ENCODE results near the gene ANKRD44.

The ANKRD44 gene

DNA sequence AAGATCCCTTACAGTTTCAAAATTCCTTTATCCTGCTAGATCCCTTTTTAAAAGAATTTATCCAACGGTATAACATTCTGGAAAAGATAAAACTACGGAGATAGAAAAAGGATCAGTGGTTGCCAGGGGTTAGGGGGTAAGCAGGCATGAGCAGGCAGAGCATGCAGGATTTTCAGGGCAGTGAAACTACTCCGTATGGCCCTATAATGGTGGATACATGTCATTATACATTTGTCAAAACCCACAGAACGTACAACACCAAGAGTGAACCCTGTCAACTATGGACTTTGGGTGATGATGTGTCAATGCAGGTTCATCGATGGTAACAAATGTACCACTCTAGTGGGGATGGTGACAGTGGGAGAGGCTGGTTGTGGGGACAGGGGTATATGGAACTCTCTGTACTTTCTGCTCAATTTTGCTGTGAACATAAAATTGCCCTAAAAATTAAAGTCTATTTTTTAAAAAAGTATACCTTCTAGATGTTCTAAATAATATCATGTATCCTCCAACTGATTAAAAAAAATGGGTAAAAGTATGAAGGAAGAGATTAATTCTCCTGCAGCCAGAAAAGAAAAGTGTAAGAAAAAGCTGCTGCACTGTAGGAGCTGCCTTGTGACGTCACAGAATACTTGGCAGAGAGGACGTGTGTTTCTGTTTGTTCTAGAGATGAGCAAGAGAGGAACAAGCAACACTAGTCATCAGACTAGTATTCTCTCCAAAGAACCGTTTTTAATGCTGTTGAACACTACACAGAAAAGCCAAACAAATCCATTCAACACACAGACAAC lies 23.6 kb downstream of the ANKRD44 start:
- no peak for DNase-seq

DNA sequence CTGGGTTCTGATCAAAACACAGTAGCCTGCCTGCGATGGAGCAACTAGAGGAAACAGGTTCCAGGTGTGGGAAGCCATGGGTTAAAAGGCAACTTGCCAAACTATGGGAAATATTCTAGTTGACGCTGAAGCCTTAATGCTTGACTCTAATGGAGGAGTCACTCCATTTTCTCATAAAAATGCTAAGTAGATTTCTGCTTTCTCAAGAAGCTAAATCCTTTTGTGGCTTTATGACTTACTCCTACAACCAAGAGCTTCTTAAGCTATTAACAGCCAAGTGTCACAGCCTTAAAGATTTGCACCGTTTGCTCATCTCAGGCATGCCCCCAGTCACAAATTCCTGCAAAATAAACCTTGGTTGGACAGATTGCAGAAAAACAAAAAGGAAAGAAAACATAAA lies 25.2 kb downstream of the ANKRD44 start:
- no peak for DNase-seq

DNA sequence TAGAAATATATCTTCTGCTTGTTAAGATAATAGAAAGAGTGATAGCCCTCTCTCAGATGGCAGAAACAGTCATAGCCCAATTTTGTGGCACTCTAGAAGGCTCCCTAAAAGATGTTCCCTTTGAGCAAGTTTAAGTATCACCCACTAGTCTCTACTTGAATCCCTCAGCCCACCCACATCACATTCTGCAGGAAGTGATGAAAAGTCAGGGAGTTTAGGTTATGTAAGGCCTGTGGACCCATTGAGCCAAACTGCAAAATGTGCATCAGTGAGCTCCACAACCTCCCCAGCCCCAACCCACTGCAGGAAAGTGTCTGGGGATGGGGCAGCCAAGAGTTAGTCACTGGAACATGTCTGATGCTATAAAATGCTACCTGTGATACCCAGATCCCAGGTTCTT lies 25.6 kb downstream of the ANKRD44 start:
- no peak for DNase-seq

DNA sequence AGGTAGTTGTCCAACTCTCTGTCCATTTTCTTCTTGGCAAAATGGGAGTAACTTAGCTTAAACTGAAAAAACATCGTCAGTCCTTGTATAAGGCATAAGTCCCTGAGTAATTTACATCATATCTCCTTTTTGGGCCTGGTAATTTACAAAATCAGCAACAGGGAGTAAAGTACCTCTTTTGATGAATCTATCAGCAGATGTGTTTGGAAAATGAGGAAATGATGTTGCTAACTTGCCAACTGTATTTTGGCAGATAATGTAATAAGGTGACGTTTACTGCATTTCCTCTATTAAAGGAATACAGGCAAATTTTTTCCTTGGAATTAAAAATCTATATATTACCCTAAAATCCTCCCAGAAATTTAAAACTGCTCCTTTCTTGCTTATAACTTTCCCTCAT lies 29.2 kb downstream of the ANKRD44 start:
- DNase-seq: no peak

DNA sequence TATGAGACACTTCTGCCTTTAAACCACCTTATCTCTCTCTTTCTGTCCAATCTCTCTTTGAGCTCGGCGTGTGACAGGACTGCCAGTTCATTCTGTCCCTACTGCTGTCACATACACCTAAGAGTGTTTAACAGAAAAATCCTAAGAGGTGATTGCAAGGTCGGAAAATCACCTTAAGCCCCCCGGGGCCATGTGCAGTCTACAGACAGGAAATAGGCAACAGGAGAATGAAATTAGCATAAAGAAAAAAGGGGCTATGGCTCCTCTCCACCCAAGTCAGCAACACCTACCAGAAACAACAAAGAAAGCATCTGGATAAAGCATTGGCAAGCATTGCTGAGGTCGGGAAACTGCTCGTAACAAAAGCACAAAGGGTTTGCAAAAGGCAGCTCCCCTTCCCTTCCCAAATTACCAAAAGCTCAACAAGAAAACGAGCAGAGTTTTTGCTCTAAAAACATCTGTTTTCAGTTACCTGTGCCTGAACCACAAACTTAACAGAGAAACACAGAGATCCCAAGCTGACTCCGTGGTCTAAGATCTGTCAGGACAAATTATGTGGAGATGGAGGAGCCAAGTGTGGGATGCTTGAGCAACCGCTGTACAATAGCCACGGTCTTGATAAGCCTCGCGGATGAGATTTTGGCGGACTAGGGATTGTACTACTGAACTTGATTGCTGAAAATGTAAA lies 30.4 kb downstream of the ANKRD44 start:
- DNase-seq: no peak

DNA sequence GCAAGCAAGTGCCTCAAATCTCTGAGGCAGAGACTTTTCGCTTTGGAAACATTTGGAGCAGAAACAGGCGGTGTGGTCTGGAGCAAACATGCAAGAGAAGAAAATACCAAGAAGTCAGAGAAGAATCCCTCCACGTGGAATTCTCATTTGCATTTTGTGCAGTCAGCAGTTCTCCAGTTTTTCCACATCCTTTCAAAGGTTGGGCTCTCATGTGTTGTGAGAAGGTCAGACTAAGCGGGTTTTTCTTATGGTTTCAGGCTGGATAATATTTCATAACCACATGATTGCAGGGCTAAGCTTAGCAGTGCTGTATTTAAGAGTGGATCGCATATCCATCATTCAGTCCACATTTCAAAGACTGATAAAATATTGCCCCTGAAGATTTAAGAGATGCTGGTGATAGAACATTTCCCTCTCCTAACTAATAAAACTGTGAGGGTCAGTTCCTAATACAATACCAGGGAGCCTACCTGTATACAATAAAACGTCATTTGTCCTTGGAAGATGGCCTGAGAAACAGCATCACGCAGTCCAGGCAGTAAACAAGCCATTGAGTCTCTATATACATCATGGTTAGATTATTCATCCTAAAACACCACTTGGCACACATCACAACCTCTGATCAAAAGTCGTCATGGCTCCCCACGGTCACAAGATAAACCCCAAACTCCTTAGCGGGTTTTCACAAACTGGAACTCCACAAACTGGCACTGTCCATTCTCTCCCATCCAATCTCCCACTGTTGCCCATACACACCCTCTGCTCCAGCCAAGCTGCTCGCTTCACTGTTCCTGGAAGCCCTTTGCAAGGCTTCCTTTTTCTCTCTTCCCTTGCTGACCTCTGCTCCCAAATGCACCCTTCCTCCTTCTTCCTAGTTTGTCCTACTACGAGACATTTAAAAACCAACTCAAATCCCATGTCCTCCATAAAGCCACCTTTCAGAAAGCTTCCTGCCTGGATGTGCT lies 31.5 kb downstream of the ANKRD44 start:
- no peak for DNase-seq

DNA sequence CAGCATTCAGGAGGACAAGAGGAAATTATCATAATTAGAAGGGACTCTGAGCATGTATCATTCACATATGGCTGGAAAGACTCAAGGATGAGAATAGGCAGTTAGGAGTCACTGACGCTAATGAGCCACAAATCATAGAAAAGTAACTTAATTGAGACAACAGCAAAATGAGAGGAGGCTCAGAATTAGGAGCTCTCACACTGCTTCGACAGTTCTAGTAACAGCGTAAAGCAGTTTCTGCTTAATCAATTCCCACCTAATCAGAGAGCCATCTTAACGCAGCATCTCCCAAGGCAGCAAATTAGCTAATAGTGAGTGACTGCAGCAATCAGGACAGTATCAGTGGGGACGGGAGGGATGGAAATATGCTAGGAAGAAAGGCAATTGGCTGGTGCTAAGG lies 32.8 kb downstream of the ANKRD44 start:
- no peak for DNase-seq

DNA sequence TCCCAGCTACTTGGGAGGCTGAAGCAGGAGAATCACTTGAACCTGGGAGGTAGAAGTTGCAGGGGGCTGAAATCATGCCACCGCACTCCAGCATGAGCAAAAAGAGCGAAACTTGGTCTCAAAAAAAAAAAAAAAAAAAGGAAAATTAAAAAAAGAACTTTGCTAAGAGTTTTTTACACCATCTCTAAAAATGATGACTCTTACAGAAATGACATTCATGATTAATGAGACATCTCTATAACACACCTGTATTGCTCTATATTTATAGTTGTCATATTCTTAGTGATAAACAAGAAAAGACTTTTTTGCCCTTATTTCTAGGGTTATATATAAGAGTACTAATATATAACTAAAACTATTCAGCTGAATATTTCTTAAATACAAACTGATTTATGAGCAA lies 34.4 kb downstream of the ANKRD44 start:
- no peak for DNase-seq

DNA sequence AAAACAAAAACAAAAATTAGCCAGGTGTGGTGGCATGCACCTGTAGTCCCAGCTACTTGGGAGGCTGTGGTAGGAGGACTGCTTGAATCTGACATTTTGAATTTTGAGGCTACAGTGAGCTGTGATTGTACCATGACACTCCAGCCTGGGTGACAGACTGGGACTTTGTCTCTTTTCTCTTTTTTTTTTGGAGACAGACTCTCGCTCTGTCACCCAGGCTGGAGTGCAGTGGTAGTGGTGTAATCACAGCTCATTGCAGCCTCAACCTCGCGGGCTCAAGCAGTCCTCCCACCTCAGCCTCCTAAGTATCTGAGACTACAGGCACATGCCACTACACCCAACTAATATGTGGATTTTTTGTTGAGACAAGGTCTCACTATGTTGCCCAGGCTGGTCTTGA lies 35.6 kb downstream of the ANKRD44 start:
- no peak for DNase-seq

DNA sequence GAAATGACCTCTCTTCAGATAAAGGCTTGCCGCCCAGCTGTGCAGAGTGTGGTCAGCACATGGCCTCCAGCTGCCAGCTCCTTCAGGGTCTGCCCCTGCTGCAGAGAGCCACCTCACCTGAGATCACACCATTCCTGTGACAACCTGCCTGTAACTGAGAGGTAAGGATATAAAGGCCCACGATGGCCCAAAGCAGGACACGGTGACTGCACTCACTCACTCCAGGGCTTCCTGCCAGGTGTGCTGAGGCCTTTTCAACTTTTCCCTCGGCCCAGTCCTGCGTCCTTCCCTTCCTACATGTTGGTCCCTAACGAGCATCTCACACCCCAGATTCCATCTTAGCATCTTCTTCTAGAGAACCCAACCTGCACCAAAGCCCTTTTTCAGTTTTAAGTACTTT lies 36.2 kb downstream of the ANKRD44 start:
- no peak for DNase-seq

DNA sequence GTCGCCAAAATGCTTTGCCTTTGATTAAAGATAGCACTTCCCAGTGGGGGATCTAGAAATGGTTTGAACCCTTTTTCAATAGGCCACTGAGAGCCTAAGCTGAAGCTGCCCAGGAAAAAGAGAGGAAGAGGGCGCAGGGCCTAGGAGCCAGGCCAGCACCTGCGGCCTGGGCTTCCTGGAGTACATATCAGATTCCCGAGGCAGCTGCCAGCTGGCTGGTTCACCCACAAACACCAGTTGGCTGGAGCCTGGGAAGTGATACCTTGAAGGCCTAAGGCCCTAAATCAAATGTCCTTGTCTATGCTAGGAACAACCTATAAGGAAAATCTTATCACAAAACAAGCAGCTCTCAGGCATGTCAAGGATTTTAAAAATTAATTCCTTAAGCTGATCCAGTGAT lies 37.1 kb downstream of the ANKRD44 start:
- no peak for DNase-seq

DNA sequence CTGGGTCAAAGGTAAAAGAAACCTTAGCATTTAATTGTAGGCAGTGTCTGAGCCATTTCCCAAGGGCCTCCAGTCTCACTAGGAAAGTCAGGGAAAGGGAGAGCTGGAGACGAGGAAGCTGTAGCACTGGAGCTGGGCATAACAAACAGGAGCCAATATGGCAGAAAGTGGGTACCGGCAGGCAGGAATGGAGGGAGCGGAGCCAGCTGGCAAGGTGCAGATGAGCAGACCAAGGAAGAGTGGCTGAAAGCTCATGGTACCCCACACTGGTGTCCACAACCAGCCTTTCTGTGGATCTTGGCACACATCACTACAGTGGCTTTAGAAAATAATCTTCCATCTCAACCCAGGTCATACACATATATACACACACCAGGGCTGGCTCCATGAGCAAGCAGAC lies 40.0 kb downstream of the ANKRD44 start:
- DNase-seq: no peak

DNA sequence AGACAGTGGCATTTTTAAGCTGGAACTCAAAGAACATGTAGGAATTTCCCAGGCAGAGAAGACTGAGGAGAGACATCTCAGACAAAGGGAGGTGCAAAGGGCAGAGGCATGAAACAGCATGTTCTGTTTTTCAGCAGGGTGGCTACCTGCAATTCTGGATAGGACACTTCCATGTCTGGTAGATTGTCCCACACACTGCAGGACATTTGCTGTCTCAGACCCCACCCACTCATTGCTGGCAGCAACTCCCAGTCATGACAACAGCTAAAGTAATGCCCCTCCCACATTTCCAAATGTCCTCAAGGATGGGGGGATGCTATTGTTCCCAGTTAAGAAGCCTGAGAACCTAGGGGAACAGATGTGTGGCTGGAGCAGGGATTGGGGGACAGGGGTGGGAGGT lies 40.8 kb downstream of the ANKRD44 start:
- no peak for DNase-seq

DNA sequence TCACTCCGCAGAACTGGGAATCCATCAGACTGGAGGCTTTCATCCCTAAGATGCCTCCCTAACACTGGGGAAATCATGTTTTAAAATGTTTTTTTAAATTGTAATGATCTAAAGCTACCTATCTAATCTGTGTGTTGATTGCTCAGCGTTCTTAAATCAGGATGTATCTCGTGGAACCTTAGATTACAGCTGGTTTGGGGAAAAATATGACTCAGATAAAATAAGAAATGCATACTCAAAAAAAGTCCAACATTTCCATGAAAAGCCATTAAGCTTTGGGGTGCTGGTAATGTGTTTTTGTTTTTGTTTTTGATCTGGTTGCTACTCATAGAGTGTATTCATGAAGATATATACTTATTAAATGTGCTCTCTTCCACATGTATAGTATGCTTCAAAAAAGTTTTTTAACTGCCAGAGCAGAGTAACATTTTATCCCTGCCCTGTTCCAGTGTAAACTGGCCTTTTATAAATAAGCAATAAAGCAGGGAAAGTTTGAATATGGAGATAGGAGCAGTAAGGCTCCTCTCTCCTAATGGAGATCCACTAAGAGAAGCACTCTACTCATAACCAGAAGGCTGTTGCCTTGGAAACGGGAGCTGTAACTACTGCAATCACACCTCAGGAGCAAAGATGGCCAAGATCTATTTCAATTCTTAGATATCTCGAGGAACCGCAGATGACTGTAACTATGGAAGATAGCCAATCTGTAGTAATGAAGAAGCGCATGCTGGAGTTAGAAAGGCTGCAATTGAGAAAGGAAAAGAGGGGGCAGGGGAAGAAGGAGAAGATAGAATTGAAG lies 41.6 kb downstream of the ANKRD44 start:
- no peak for DNase-seq

DNA sequence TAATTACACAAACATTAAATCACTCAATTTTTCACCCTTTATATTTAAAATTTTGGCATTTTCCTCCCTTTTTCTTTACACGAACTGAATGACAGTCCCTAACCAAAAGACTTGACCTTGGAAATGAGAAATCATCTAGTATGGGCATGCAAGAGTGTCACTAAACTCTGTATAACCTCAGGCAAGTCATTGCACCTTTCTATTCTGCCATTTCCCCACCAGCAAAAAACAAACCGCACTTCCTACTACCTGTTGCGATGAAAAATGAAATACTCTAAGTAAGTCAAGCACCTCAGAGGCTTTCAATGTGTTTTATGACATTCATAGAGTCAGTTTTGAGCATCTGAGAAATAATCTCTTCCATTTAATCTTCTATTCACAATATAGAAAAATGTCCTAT lies 44.1 kb downstream of the ANKRD44 start:
- no peak for DNase-seq

DNA sequence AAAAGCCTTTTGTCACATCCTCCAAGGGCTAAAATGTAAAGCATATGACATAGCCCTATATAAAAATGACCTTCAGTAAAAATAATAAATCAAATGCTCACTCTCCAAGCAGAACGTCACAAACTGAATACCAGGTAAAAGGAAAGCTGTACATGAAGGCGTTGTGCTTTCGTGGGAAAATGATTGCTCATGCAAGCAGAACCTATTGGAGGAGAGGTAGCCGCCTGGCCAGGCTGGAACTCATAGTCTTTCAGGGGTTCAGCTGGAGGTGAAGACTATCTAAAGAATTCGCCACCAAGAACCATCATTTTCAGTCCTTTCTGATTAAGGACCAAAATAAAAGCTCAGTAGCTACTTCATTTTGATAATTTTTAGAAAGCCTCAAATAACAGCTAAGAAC lies 44.7 kb downstream of the ANKRD44 start:
- DNase-seq: no peak

DNA sequence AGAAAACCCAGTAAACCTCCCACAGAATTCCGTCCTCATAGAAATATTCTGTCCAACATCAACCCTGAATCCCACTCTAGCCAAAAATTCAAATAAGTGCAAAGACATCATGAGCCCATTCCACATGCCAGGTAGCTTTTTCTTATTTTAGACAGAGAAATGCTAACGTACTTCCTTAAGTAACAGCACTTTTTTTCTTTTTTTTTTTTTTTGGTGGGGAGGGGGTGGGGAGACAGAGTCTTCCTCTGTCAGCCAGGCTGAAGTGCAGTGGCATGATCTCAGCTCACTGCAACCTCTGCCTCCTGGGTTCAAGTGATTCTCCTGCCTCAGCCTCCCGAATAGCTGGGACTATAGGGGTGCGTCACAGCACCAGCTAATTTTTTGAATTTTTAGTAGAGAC lies 45.5 kb downstream of the ANKRD44 start:
- no peak for DNase-seq

DNA sequence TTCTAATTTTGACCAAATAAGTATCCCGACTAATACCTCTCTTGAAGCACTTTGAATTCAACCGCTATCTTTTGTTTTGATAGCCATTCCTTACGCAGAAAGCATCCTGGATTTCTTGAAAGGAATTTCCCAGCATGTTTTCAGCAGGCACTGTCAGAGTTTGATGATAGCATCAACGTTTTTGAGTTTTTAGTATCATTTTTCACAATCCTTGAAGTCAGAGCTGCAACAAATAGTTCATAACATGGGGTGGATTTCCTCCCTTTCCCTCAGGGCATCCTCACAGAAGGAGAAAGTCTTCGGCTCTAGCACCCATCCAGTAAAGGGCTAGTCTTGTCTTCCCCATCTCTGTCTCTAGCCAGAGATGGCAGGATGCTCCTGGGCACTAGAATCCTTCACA lies 46.2 kb downstream of the ANKRD44 start:
- no peak for DNase-seq

DNA sequence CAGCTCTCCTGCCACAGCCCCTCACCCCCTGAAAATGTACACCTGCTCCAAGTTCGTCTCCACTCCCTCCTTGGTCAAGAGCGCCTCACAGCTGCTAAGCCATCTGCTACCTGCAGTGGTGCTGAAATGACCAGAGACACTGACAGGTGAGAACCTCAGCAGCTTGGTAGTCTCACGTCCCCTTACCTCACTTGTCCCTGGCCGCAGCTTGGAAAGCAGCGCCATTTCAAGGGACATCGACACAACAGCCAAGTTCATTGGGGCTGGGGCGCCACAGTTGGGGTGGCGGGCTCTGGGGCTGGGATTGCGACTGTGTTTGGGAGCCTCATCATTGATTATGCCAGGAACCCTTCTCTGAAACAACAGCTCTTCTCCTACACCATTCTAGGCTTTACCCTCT lies 47.5 kb downstream of the ANKRD44 start:
- DNase-seq: no peak

DNA sequence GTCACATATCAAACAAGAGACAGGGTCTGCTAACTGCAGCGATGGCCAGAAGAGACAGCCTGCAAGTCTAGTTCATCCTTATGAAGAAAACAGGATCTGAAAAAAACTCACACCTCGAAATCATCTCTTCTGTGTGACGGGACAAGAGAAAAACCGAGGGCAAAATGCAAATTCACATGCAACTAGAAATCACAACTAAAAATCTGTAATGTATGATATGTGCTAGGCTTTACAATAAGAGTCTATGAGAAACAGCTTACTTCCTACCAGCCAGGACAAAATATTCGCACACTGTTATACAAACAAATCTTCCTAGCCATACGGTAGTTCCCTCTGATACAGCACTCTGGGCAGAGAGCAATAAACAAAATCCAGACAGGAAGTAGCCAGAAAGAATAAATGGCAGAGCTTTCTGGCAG lies 48.8 kb downstream of the ANKRD44 start:
- no peak for DNase-seq

DNA sequence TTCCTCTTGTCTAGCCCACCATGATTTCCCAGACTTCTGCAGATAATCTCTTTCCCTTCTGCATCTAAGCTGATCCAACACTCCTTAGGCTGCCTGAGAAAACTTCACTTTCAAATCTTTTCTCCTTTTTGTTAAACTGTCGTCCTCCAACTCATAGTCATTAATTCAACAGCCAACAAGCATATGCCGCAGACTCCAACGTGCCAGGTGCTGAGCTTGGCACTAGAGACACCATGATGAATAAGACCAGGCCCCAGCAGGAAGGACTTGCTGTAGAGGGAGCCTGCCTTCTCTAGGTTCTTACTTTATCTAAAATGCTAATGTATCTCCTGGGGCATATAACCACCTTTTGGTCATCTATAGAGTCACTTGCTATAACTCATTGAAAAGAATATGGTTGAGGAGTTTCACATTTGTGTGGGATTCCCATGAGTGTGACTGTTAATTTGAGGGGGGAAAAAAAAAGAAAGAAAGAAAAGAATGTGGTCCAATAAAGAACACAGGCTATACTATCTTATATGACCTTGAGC lies 51.0 kb downstream of the ANKRD44 start:
- no peak for DNase-seq

DNA sequence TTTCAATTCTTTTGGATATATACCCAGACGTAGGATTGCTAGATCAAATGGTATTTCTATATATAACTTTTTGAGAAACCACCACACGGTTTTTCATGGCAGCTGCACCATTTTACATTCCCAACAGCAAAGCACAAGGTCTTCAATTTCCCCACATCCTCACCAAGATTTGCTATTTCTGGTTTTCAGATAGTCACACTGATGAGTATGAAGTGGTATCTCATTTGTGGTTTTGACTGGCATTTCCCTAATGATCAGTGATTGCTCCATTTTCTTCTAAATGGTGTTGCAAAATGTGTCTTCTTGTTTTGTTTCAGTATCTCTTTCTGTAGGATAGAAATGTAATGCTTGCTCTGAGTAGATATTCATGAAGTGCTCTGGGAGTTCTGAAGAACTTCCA lies 52.0 kb downstream of the ANKRD44 start:
- DNase-seq: no peak
